HG03135 (cell line): ENCODE data around the gene POT1.

Source experiments
- ATAC-seq: cut with Tn5 transposase; IDR thresholded peaks from one replicate; pipeline ENCODE4 v1.9.1; 2021; ENCODE audit warnings: mild to moderate bottlenecking, moderate library complexity; ENCODE audit not compliant: unreplicated experiment

The POT1 gene

DNA sequence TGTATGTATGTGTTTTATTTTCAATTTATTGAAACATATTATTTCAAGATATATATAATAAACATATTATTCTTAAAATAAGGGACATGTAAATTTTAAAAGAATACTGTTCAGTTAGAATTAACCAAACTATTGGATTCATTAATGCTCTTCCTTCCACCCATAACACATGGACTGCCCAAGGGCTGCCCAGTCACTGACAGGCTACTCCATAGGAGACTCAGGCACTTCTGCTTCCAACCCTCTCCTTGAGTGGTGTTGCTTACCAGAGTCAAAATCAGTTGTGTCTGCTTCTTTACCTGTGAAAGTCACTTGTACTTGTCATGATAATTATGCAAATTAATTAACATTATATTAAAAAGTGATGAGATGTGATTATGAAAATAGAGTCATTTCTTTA, 154.2 kb downstream of the POT1 start:
- ATAC-seq = no peak

DNA sequence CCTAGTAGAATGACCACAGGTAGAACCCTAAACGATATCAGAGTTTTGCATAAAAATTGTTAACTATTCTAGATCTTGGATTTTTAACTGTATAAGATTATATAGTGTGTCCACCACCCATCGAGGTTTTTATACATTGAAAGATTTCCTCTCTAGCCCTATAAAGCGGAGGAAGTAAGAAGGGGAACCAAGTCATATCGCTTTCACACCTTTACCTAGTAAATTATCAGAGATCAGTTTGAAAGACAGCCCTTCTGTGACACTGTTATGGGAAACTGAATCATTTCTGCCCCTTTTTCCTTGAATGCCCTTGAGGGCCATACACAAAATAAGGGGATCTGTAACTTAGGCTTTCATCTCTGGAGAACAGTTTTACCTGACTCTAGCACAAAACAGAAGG, 155.7 kb downstream of the POT1 start:
- no peak for ATAC-seq

DNA sequence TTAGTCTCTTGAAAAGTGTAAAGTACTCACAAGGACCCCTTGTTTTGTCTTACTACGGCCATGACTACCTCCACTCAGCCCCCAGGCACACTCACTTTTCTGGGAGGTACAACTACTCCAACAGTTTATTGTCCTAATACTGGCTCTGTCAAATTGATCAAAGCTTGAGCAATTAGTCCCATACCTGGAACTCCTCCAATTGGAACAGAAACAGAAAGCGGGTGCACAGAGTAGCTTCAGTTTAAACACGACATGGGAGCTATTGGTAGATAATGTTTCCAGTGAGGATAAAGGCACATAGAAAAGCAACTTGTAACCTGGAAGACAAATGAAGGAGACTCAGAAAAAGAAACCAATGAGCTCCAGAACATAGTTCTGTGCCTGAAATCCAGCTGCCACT, 156.3 kb downstream of the POT1 start:
- ATAC-seq = no peak
